Activated T-cell treated with anti-CD3 and anti-CD28 coated beads for 24 hours (primary cell): ENCODE results near the gene STT3A.
"Not testable (repeated sequence)": the region's sequence is repeated elsewhere in the genome, so short reads cannot be mapped to it uniquely, and the experiment has no call there.

Source experiments
- DNase-seq: peaks from one replicate; pipeline ENCODE4 v3.0.0-alpha.2; 2020; ENCODE audit warnings: low read depth

The STT3A gene

GRCh38 chr11:125592305-125593113 is at the start of gene STT3A:
Gene STT3A, plus strand, starts transcription at chr11:125592852. Its CDS starts 3,064 bp downstream, at chr11:125595916.
- DNase-seq, result peak; percentile 98

DNA sequence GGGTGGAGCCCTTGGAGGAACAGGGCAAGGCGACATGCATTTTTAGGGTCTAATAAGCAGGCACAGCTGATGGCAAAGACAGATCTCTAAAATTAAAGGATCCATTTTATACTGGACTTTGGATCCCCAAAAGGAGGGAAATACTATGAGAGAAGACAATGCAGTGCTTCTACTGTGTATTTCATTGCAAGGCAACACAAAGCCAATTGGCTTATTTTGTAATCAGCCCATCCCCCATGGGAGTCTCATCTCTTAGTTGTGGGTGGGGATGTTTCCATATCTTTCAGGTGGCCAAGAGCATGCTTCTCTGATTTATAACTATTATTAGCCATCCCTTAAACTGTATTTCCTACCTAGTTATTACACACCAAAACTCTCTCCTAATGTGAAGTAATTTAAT is 41.9 kb upstream of the STT3A start:
- no peak for DNase-seq

GRCh38 chr11:125551835-125552342 is 40.8 kb upstream of the STT3A start:
- no peak for DNase-seq

DNA sequence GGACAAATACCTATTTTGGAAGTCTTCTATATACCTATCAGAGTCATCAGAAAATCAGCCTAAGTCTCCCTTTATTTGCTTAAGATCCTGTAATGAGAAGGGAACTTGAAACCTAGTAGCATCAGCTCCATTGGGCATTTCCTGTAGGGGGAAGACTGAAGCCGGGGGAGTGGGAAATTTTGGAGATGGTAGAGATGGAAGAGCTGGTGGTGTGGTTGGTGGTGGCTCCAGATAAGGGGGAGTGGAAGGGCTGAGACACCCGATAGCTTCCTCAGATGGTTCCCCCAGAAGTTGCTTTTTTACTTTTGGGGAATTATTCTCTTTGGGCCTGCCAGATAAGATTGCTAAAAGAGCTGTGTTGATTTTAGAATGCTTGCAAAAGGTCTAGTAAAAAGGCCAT is 39.7 kb upstream of the STT3A start:
- DNase-seq, result no peak

GRCh38 chr11:125553357-125553756 is 39.3 kb upstream of the STT3A start:
- DNase-seq, result no peak

DNA sequence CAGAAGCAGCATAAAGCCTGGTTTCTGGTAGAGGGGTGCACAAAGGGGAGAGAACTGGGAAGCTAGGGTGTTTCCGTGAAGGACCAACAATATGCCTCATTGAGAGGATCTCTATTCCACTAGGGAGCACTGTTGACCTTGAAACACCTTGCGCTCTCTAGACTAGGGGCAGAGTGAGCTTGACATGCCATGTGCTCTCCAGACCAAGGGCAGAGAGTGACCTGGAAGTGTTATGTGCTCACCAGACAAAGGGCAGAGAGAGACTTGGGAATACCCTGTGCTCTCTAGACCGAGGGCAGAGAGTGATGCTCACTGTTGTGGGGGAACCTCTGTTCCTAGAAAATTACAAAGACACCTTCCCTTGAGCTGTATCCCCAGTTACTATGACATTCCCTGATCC is 38.6 kb upstream of the STT3A start:
- no peak for DNase-seq

DNA sequence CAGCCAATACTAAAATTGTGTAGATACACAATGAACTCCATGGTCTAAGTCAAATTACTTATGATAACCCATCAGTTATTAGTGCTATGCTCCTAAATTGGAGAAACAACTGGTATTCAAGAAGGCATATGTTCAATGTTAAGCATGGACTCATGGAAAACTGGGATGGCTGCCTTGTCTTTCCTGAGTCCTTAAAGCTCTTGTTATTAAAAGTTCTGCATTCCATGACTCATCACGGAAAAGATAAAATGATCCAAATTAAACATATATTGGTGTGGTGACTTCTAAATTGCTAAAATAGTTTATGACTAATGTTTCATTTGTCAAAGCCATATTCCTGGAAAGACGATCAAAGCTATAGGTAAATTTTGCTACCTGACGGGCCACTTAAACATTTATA is 32.8 kb upstream of the STT3A start:
- no peak for DNase-seq

- no peak for DNase-seq
Measured at GRCh38 chr11:125561924-125562323, 30.7 kb upstream of the STT3A start.

DNA sequence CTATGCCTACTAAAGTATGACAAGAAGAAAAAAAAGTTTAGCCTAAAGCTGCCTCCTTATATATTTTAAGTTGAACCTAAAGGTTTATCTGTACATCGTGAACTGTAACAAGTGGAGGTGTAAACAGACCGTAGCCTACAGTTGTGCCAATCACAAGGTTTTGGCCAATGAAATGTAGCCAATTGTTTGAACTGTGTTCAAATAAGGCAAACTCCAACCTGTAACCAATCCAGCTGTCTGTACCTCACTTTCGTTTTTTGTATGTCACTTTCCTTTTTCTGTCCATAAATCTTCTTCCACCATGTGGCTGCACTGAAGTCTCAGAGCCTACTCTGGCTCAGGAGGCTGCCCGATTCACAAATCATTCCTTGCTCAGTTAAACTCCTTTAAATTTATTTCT is 30.2 kb upstream of the STT3A start:
- no peak for DNase-seq

- DNase-seq, result no peak
Measured at GRCh38 chr11:125564357-125564756, 28.3 kb upstream of the STT3A start.

GRCh38 chr11:125566235-125566634 is 26.4 kb upstream of the STT3A start:
- no peak for DNase-seq

DNA sequence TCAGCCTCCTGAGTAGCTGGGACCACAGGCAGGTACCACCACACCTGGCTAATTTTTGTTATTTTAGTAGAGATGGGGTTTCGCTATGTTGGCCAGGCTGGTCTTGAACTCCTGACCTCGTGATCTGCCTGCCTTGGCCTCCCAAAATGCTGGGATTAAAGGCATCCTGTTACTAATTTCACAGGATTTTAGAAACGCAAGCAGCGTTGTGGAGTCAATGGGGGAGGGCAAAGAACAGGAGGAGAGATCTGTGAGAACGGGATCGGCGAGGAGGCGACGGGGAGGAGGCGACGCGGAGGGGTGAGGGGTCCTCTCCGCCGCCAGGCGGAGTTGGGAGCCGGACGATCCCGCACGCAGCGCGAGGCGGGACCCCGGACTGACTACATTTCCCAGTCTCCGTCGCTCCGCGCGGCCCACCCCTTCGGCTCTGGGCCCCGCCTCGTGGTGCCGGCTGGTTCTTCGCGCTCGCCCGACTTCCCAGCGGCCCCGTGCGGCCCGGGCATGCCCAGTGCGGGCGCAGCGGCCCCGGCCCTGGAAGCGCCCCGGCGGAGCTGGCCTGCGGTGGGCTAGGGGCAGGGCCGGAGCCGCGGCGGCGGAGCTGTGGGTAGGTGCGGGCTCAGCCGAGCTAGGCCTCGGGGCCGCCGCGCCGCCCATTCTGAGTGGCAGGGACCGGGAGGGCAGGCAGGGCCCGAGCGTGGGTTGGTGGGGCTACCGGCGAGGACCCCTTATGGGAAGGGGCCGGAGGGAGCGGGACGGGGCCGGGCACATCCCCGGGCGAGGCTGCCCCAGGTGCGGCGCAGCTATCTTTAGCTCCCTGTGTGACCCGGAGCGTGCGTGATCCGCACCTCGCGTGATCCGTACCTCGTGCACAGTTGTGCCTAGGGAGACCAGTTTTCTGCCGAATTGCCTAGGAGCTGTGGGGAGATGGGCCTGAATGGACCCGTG is 23.4 kb upstream of the STT3A start, which contains the start of gene EI24:
Gene EI24, plus strand, starts transcription at position 508 of the 945 bp plus-strand sequence. CDS start 3,051 bp downstream, outside the sequence.
- peak; percentile 89 for DNase-seq

DNA sequence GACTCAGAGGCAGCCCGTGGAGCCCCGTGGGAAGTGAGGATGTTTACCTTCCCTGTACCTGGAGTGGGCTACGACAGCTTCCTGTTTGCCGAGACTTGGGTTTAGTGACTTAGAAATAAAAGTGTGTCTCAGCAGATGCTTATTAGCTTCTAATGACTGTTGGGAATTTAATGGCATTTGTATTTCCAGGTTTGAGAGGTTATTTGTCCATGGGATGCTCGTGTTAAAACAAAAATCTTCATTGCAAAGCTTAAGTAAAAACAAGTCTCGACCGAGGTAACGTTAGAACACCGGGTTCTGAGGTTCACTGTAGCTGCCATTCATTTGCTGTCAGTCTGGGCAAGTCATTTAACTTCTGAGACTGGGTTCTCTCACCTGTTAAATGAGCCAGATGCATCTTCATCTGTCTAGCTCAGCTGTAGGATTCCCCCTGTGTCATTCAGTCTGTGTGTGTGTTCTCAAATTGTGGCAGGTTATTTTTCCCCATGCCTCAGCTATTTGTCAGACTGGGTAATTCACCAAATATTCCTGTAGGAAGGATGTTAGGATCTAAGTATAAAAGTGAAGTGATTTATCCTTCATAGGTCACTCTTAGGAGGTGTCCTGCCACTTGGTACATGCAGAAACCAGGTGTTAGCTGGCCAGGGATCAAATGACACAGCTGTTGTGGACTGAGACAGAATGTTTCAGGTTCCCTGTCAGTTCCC is 22.6 kb upstream of the STT3A start:
- DNase-seq, result no peak

DNA sequence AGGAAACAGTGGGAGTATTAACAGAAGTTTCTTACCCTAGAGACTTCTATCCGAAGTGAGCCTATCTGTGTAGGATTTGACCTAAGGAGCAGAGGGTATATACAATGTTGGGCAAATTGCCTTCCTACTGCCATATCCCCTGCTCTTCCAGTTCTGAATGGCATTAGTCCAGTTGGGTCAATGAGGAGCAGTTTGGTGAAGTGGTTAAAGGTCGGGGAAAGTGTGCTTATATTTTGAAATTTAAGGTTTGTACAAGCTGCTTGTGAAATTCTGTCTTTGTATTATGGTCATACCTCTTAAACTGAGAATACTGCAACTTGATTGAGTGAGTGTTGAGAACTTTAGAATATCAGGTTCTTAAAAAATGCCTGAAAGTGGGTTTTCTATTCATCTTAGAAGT is 21.7 kb upstream of the STT3A start:
- DNase-seq, result no peak

- DNase-seq, result no peak
Measured at GRCh38 chr11:125572916-125573315, 19.7 kb upstream of the STT3A start.

- not testable (repeated sequence) for DNase-seq
Measured at GRCh38 chr11:125577181-125577580, 15.5 kb upstream of the STT3A start.

DNA sequence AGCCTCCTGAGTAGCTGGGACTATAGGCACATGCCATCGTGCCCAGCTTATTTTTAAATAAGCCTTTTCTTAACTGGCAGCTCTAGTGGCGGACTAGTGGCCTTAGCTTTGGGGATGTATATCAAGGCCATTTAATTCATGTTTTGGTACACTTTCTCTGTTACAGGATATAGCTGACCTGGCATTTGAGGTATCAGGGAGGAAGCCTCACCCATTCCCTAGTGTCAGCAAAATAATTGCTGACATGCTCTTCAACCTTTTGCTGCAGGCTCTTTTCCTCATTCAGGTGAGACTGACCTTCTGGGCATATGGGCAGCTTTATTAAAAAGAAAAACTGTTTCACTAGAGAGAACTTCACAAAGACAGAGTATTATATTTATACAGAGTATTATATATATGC is 13.9 kb upstream of the STT3A start:
- no peak for DNase-seq

DNA sequence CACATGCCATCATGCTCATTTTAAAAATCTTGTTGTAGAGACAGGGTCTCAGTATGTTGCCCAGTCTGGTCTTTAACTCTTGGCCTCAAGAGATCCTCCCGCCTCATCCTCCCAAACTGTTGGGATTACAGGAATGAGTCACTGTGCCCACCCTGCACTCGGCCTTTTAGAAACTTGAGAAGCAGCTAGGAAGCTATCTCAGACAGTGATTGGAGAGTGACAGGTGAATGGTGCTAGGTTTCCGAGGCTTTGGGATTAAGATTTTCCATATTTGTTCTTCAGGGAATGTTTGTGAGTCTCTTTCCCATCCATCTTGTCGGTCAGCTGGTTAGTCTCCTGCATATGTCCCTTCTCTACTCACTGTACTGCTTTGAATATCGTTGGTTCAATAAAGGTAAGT is 12.8 kb upstream of the STT3A start:
- no peak for DNase-seq

DNA sequence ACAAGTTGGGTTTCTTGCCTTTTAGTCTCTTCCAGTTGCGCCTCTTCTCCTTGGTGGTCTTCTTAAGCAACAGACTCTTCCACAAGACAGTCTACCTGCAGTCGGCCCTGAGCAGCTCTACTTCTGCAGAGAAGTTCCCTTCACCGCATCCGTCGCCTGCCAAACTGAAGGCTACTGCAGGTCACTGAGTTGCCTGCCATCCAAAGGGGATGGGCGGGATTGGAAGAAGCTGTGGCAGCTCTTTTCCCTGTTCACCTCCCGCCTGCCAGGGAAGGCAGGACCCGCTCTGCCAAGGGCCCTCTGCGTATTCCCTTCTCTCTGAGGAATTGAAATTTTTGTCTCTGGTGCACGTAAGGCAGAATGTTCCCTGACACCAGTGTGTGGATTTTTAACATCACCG is 9.2 kb upstream of the STT3A start:
- no peak for DNase-seq

GRCh38 chr11:125585487-125585886 is 7.2 kb upstream of the STT3A start:
- DNase-seq, result no peak

DNA sequence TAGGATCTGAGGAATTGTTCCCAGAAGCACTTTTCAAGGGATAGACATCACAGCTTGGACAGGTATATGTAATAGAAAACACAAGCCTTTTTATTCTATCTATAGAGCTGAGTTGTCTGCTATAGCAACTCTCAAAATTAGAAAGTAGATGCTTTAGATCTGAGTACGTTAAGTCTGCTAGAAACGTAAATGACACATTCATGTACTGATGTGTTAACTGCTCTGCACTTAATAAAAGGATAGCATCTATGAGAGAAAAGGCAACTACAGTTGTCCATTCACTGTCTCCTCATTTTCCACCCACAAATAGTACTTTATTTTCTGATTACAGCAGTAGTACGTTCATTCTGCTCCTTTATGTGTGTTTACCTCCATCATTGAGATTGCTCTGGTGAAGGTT is 6.0 kb upstream of the STT3A start:
- DNase-seq, result no peak

GRCh38 chr11:125587480-125587879 is 5.2 kb upstream of the STT3A start:
- DNase-seq, result no peak
